ENCODE results near the gene USPL1. TPM values are rescaled to one million over a fixed set of nuclear protein-coding genes. Genes with fewer than 3 reads are reported as not detected.

The USPL1 gene
- total RNA-seq, 1 donor from 2014 or later = 24.4 TPM

DNA sequence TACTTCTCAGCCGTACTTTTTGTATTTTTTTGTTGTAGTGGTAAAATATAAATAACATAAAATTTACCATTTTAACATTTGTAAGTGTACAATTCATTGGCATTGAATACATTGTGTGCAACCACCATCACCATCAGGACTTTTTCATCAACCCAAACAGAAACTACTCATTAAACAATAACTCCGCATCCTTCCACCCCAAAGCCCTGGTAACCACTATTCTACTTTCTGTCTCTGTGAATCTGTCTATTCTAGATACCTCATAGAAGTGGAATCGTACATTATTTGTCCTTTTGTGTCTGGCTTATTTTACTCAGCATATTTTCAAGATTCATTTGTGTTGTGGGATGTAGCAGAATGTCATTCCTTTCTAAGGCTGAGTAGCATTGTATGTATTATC lies 38.5 kb downstream of the USPL1 start:
- no peak for DNase-seq (ENCODE audit: low spot score)

DNA sequence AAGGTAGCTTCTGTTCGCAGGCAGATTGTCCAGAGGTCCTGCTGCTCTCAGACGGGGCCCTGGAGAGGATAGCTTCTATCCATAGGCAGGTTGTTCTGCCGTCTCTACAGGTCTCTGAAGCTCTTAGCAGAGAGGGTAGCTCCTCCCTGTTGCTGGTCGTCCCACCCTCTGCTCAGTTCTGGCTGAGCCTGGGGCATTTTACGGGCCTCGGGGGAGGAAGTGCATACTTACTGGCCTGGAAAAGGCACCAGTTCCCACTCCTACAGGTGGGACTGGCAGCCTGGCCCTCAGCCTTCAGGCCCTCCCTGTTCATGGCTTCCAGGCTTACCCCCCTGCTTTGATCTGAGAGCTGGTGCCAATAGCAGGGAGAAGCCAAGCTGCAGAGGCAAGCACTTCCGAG lies 42.3 kb downstream of the USPL1 start:
- DNase-seq (ENCODE audit: low spot score) = no peak

- no peak for DNase-seq (ENCODE audit: low spot score)
These were observed 43.1 kb downstream of the USPL1 start for GRCh38 chr13:30660796-30661195.

DNA sequence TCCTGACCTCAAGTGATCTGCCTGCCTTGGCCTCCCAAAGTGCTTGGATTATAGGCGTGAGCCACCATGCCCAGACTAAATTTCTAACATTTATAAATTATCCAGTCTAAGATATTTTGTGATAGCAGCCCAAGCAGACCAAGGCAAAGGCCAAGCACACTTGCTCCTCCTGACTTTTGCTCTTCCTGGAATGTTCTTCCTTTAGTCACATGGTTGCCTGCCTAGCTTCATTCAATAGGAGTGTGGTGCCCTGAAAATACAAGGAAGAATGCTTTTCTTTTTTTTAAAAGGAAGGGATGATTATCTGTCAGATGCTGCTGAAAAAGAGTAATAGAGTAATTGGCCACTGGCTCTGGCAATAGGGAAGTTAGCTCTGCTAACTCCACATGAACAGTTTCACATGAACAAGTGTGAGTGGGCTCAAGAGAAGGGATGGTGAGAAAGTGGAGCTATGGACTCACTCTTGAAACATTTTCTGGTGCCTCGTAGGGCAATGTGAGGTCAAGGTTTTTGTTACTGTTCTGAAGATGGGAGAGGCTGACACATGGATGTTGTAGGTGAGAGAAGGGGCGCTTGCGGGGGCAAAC lies 47.1 kb downstream of the USPL1 start:
- DNase-seq (ENCODE audit: low spot score) = no peak

- no peak for DNase-seq (ENCODE audit: low spot score)
These were observed 47.9 kb downstream of the USPL1 start for GRCh38 chr13:30665638-30666037.

GRCh38 chr13:30666113-30666512 lies 48.4 kb downstream of the USPL1 start:
- no peak for DNase-seq (ENCODE audit: low spot score)

- DNase-seq (ENCODE audit: low spot score) = no peak
These were observed 49.3 kb downstream of the USPL1 start for GRCh38 chr13:30667014-30667413.

GRCh38 chr13:30668312-30668711 lies 50.6 kb downstream of the USPL1 start:
- DNase-seq (ENCODE audit: low spot score) = no peak

DNA sequence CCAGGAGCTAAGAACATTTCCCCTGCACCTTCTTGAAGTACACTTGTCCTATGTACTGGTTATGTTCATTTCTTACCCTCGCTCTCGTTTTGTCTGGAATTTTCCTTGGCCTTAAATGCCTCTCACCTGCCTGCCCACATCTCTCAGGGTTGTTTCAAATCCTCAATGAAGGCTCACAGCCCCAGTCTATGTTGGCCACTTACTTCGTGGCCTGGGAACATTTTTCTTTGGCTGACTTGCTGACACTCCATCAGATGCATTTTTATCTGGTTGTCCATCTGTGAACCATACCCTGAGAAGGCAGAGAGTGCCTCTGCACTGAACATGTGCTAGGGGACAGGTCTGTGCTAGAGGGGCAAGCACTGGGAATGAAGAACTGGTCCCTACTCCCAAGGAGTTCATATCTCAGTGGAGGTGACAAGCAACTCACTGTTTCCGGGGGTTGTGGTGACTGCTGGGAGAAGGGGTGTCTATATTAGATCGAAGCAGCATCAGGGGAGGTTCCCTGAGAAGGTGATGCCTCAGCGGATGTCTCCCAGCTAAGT lies 53.6 kb downstream of the USPL1 start:
- DNase-seq (ENCODE audit: low spot score) = no peak

- DNase-seq (ENCODE audit: low spot score) = peak; percentile 90
These were observed 56.2 kb downstream of the USPL1 start for GRCh38 chr13:30673669-30674521.

GRCh38 chr13:30675717-30676116 lies 58.0 kb downstream of the USPL1 start:
- no peak for DNase-seq (ENCODE audit: low spot score)

GRCh38 chr13:30676672-30677071 lies 59.0 kb downstream of the USPL1 start:
- no peak for DNase-seq (ENCODE audit: low spot score)

GRCh38 chr13:30679483-30680330 lies 62.0 kb downstream of the USPL1 start:
- no peak for DNase-seq (ENCODE audit: low spot score)

- no peak for DNase-seq (ENCODE audit: low spot score)
These were observed 64.1 kb downstream of the USPL1 start for GRCh38 chr13:30681843-30682242.

- DNase-seq (ENCODE audit: low spot score) = no peak
These were observed 67.7 kb downstream of the USPL1 start for GRCh38 chr13:30685320-30685859.

DNA sequence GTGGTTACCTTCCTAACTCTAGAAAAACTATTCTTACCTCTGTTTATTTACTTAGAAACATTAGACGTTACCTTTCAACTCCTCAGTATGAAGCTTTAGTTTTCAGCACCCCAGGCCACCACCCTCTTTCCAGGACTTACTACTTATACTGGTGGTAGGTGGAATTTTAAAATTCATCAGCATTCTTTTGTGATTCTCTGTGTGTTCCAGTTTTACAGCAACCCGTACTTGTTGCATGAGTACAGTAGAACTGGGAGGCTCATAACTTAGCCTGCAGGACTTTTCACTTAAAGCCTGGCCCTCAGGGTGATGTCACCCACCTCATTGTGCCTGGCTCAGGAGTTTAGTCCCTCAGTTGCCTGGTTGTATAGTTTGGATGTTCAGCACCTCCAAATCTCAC lies 68.3 kb downstream of the USPL1 start:
- DNase-seq (ENCODE audit: low spot score) = no peak

- DNase-seq (ENCODE audit: low spot score) = no peak
These were observed 69.9 kb downstream of the USPL1 start for GRCh38 chr13:30687601-30688000.

GRCh38 chr13:30689752-30690151 lies 72.0 kb downstream of the USPL1 start:
- no peak for DNase-seq (ENCODE audit: low spot score)

DNA sequence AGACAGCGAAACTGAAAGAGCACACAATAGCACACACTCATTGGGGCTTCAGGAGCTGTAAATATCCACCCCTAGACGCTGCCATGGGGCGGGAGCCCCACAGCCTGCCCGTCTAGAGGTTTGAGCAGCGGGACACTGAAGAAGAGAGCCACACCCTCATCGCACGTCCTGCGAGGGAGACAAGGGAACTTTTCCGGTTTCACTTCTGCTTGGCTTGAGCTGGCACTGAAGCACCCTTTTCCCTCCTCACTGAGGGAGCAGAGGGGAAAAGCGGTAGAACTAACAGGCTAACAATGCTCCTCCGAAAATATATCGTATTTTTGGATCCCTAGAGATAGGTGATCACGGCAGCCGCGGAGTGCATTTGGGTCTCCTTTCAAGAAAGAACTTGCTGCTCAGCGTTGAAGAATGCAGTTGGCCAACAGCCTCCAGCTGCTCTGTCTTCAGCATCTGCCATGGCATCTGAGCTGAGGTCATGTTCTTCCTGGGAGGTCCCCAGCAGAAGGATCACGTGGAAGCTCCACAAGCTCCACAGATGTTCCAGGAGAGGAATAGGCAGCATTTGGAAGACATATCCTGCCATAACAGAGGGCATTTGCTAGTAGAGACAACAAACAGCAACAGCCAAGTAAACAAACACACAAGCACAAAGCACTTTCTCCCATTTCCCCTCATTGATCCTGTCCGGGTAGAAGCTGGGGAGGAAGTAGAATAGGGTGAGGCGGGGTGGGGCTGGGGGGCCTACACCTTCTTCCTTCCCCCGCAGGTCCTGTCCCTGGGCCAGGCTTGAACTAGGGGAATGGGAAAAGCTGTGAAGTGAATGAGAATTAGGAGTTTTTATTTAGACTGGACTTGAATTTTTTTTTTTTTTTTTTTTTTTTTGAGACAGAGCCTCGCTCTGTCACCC lies 72.8 kb downstream of the USPL1 start:
- peak; percentile 65 for DNase-seq (ENCODE audit: low spot score)

- DNase-seq (ENCODE audit: low spot score) = no peak
These were observed 74.4 kb downstream of the USPL1 start for GRCh38 chr13:30692113-30692512.
